GM19025 (cell line): ENCODE data around the gene COX4I2.

ENCODE experiments used
- ATAC-seq: cut with Tn5 transposase; IDR thresholded peaks from one replicate; pipeline ENCODE4 v1.9.1; 2021; ENCODE audit warnings: mild to moderate bottlenecking, low read depth, moderate library complexity; ENCODE audit not compliant: unreplicated experiment

Gene COX4I2

GRCh38 chr20:31690124-31690666 lies 52.5 kb downstream of the COX4I2 start:
- no peak for ATAC-seq

DNA sequence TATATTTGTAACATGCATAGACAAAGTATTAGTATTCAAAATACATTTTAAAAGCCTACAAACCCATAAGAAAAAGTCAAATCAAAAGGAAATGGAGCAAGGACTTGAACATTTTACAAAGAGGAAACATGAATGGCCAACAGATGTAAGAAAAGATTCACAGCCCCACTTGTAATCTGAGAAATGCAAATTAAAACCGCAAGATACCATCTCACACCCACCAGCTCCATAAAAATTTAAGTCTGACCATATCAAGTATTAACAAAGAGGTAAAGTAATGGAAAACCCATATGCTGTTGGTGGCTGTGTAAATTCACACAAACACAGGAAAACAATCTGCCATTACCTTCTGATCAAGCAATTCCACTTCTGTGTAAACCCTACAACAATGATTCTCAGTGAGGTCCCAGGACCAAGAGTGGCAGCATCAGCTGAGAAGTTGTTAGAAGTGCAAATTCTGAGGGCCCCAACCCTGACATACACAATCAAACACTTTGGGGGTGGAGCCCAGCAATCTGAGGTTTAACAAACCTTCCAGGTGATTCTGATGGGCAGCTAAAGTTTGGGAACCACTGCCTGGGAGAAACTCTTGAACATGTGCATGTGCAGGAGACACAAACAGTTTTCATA lies 54.0 kb downstream of the COX4I2 start:
- ATAC-seq = no peak

DNA sequence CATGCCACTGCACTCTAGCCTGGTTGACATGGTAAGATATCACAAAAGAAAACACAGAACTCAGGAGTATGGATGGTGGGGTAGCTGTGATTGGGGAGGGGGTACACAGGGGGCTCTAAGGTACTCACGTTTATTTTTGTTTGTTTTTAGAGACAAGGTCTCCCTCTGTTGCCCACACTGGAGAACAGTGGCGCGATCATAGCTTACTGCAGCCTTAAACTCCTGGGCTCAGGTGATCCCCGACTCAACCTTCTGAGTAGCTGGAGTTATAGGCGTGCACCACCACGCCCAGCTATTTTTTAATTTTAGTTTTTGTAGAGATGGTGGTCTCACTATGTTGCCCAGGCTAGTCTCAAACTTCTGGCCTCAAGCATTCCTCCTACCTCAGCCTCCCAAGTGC lies 55.7 kb downstream of the COX4I2 start:
- ATAC-seq = no peak

DNA sequence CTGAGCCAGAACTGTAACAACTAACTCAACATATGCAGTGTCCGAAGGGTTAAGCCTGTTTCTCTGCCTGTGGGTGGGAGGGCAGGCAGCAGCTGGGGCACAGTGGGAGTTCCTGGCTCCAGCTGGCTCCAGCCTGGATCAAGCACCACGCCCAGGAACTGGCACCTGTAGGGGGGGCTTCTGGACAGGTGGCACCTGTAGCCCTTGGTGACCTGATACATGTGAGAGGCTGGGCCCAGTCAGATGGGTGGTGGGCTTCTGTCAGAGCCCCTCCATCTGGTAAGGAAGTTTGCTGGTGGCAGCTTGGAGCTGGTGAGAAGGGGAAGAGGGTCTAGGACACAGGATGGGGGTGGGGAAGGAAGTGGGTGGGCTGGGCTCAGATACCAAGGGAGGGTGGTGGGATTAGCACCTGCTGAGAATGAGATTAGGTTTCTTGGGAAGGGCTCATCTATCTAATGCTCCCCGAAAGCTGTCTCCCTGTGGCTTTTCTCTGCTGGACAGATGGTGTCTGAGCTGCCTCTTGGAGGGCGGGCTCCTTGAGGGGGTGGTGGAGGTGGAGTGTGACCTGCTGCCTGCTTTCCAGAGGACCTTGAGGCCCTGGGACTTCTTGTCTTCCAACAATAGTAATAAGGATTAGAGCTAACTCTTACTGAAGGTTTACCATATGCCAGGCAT lies 56.4 kb downstream of the COX4I2 start:
- no peak for ATAC-seq
